Keratinocyte (primary cell): Measurements from ENCODE around the gene C2CD5. TPM values are rescaled to one million over a fixed set of nuclear protein-coding genes. Genes with fewer than 3 reads are reported as not detected.

ENCODE experiments used
- DNase-seq: peaks from one replicate; pipeline ENCODE4 v3.0.0-alpha.2; 2011; ENCODE audit warnings: low read depth, missing footprints, low spot score
- FAIRE-seq: peaks from 2 replicates; lab custom pipeline; 2011; peaks lifted over from hg19 to GRCh38; lab: Jason Lieb, UNC
- H2AFZ ChIP-seq: 2 replicates; pipeline ENCODE4 v1.6.0; 2012; ENCODE audit warnings: low read length, control low read depth, inconsistent platforms; ENCODE audit not compliant: control insufficient read depth
- H3K27ac ChIP-seq: 2 replicates; pipeline ENCODE4 v1.5.1; 2011; ENCODE audit warnings: low read length; ENCODE audit not compliant: control insufficient read depth, insufficient read depth
- H3K27me3 ChIP-seq: 3 replicates; pipeline ENCODE4 v1.6.0; 2011; ENCODE audit warnings: low read length; ENCODE audit not compliant: control insufficient read depth, insufficient read depth; ENCODE audit errors: extremely low read depth
- H3K36me3 ChIP-seq, 2 experiments: 2 replicates in 1 of 2; 3 replicates in 1 of 2; pipeline ENCODE4 v1.5.1; 2011; ENCODE audit warnings: low read length in 2 of 2, mild to moderate bottlenecking in 1 of 2; ENCODE audit not compliant: control insufficient read depth in 2 of 2, insufficient read depth in 2 of 2; ENCODE audit errors: extremely low read depth in 1 of 2
- H3K4me1 ChIP-seq: 3 replicates; pipeline ENCODE4 v1.5.1; 2011; ENCODE audit warnings: low read length; ENCODE audit not compliant: control insufficient read depth, insufficient read depth; ENCODE audit errors: extremely low read depth
- H3K4me2 ChIP-seq: 3 replicates; pipeline ENCODE4 v1.6.0; 2011; ENCODE audit warnings: low read depth, low read length; ENCODE audit not compliant: control insufficient read depth, insufficient read depth; ENCODE audit errors: extremely low read depth
- H3K4me3 ChIP-seq, 3 experiments: fragments of 200-600 bp in 1 of 3; sonication (generic) in 1 of 3; 2 replicates in 2 of 3; 3 replicates in 1 of 3; pipeline ENCODE4 v1.5.1; 2011 to 2016; ENCODE audit warnings: low read length in 3 of 3, mild to moderate bottlenecking in 3 of 3, control low read depth in 2 of 3, inconsistent platforms in 1 of 3, low read depth in 1 of 3, mixed read lengths in 1 of 3, mixed run types in 1 of 3, moderate library complexity in 1 of 3; ENCODE audit not compliant: control insufficient read depth in 2 of 3, insufficient read depth in 2 of 3; ENCODE audit errors: extremely low read depth in 1 of 3
- H3K79me2 ChIP-seq: 2 replicates; pipeline ENCODE4 v1.6.0; 2012; ENCODE audit warnings: low read length; ENCODE audit not compliant: control insufficient read depth, insufficient read depth
- H3K9ac ChIP-seq: 3 replicates; pipeline ENCODE4 v1.6.0; 2011; ENCODE audit warnings: low read length; ENCODE audit not compliant: control insufficient read depth, insufficient read depth; ENCODE audit errors: extremely low read depth
- H3K9me1 ChIP-seq: 3 replicates; pipeline ENCODE4 v1.6.0; 2011; ENCODE audit warnings: low read length; ENCODE audit not compliant: control insufficient read depth, insufficient read depth; ENCODE audit errors: extremely low read depth
- H3K9me3 ChIP-seq: 2 replicates; pipeline ENCODE4 v1.5.1; 2012; ENCODE audit warnings: low read depth, low read length; ENCODE audit not compliant: control insufficient read depth
- H4K20me1 ChIP-seq: 3 replicates; pipeline ENCODE4 v1.6.0; 2011; ENCODE audit warnings: low read length; ENCODE audit not compliant: control insufficient read depth, insufficient read depth; ENCODE audit errors: extremely low read depth
- CTCF ChIP-seq, 3 experiments: IDR thresholded peaks in 1 of 3; conservative IDR thresholded peaks in 1 of 3; optimal IDR thresholded peaks in 1 of 3; 2 replicates in 2 of 3; 3 replicates in 1 of 3; pipeline versions ENCODE3 to v1.5.1; 2011; ENCODE audit warnings: low read length in 3 of 3, mild to moderate bottlenecking in 3 of 3, moderate library complexity in 2 of 3, control low read depth in 1 of 3, inconsistent platforms in 1 of 3; ENCODE audit not compliant: insufficient read depth in 2 of 3; ENCODE audit errors: extremely low read depth in 1 of 3
- EZH2 ChIP-seq: IDR thresholded peaks from one replicate; pipeline ENCODE4 v1.6.1; 2012; ENCODE audit warnings: inconsistent platforms, mild to moderate bottlenecking, low read length, moderate library complexity
- dilution Hi-C: fragments of 300-500 bp; cut with MboI; formaldehyde crosslinking; loops from one replicate; pipeline ENCODE4 v1.7.0; 2020; ENCODE audit warnings: low sequenced_read_pairs; ENCODE audit not compliant: extremely low pct_ligation_motif_present
- polyA plus RNA-seq, 5 experiments: library from polyadenylated mRNA; depleted of rRNA in 3 of 5; stranded (reverse) in 3 of 5; stranded (forward) in 1 of 5; unstranded in 1 of 5; fragments of >200 nt; gene quantifications; 1 replicate in 1 of 5; 2 replicates in 3 of 5; 3 replicates in 1 of 5; pipeline versions ENCODE4 v1.2.1 to v1.2.3, GENCODE V29; 2011 to 2012; ENCODE audit warnings: missing spikeins in 2 of 5, low read depth in 1 of 5, low replicate concordance in 1 of 5

C2CD5 gene
- polyA plus RNA-seq, 1 donor (not counting 4 experiments of a cell fraction or from before 2014, with no cell fraction given) = 17.7 TPM

GRCh38 chr12:22414742-22415141, 129.6 kb downstream of the C2CD5 start:
- no peaks in the 10 kb centered on the region for H3K27me3 ChIP-seq
- H2AFZ ChIP-seq = no peak overlapping the region
- H3K4me2 ChIP-seq = no peak overlapping the region
- no peaks in the 10 kb centered on the region for H3K9me1 ChIP-seq
- no peak overlapping the region for H3K4me3 ChIP-seq
- FAIRE-seq (no peak), DNase-seq (no peak)
- no peak overlapping the region for H3K27ac ChIP-seq
- H3K4me1 ChIP-seq = peaks cover 17% of the 10 kb centered on the region
- no peaks in the 10 kb centered on the region for H3K79me2 ChIP-seq
- H3K9me3 ChIP-seq = no peaks in the 10 kb centered on the region
- no peaks in the 10 kb centered on the region for H4K20me1 ChIP-seq
- dilution Hi-C loops = no loop called here
- H3K9ac ChIP-seq = no peak overlapping the region
- no peaks in the 10 kb centered on the region for H3K36me3 ChIP-seq
- no peak for TF ChIP-seq EZH2
- no peak for TF ChIP-seq CTCF (optimal IDR thresholded peaks at IDR 0.05 in 1 of 3, IDR thresholded peaks at IDR 0.05 in 1 of 3, conservative IDR thresholded peaks at IDR 0.05 in 1 of 3; ENCODE audit: extremely low read depth in 1 of 3, insufficient read depth in 2 of 3, low read length in 3 of 3)

- Histone ChIP-seq H2AFZ (no peak overlapping the region), H3K9me3 (no peaks in the 10 kb centered on the region), H3K4me2 (no peak overlapping the region), H3K4me3 (no peak overlapping the region), H3K36me3 (no peaks in the 10 kb centered on the region), H3K27ac (no peak overlapping the region), H3K27me3 (no peaks in the 10 kb centered on the region), H3K9me1 (no peaks in the 10 kb centered on the region), H3K9ac (no peak overlapping the region), H3K79me2 (no peaks in the 10 kb centered on the region), H4K20me1 (no peaks in the 10 kb centered on the region), H3K4me1 (peaks cover 19% of the 10 kb centered on the region)
- TF ChIP-seq CTCF (optimal IDR thresholded peaks at IDR 0.05 in 1 of 3, IDR thresholded peaks at IDR 0.05 in 1 of 3, conservative IDR thresholded peaks at IDR 0.05 in 1 of 3; ENCODE audit: extremely low read depth in 1 of 3, insufficient read depth in 2 of 3, low read length in 3 of 3) (no peak), EZH2 (no peak)
- FAIRE-seq (no peak), DNase-seq (no peak)
- dilution Hi-C loops = no loop called here
Measured at GRCh38 chr12:22413592-22413991, 130.8 kb downstream of the C2CD5 start.
